Esophagus squamous epithelium (tissue), 4 donors: ENCODE results near the gene MCTP2.

Source experiments
- POLR2A ChIP-seq, 4 donors: fragments of 450-650 bp; IDR thresholded peaks; one replicate each; pipeline ENCODE4 v1.6.1; 2017; ENCODE audit warnings: antibody characterized with exemption in 4 of 4, mild to moderate bottlenecking in 4 of 4, moderate library complexity in 3 of 4
- TF ChIP-seq, protein P1 (sequence below), 6 experiments: fragments of 450-650 bp in 4 of 6; fragments of 200-600 bp in 2 of 6; sonication (generic) in 2 of 6; IDR thresholded peaks; one replicate each; pipeline ENCODE4 v1.5.1; 2016 to 2019; ENCODE audit warnings: antibody characterized with exemption in 6 of 6, mild to moderate bottlenecking in 4 of 6, moderate library complexity in 4 of 6

DNA sequence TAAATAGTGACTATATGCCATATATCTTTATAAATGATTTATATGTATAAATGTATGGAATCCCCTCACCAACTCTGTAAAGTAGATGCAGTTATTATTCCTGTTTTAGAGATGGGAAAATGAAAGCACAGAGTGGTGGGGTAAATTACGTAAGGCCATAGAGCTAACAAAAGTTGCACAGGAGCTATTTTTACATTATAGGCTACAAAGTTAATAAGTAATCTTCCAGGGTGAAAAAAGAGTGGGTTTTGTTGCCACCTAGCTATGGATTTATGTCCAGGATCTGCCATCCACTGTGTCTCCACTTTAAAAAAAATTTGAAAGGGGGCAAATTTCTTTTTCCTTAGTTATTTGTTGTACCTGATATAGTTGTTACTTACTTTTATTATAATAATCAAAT, 235.7 kb downstream of the MCTP2 start:
- TF ChIP-seq, protein P1, sequence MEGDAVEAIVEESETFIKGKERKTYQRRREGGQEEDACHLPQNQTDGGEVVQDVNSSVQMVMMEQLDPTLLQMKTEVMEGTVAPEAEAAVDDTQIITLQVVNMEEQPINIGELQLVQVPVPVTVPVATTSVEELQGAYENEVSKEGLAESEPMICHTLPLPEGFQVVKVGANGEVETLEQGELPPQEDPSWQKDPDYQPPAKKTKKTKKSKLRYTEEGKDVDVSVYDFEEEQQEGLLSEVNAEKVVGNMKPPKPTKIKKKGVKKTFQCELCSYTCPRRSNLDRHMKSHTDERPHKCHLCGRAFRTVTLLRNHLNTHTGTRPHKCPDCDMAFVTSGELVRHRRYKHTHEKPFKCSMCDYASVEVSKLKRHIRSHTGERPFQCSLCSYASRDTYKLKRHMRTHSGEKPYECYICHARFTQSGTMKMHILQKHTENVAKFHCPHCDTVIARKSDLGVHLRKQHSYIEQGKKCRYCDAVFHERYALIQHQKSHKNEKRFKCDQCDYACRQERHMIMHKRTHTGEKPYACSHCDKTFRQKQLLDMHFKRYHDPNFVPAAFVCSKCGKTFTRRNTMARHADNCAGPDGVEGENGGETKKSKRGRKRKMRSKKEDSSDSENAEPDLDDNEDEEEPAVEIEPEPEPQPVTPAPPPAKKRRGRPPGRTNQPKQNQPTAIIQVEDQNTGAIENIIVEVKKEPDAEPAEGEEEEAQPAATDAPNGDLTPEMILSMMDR (IDR thresholded peaks at IDR 0.05), result no peak
- no peak for TF ChIP-seq POLR2A (IDR thresholded peaks at IDR 0.05)
